ENCODE data around the gene ANKRD1. TPM values are rescaled to one million over a fixed set of nuclear protein-coding genes. Genes with fewer than 3 reads are reported as not detected.

The ANKRD1 gene
- total and polyA plus RNA-seq, 2 donors (not counting 3 experiments of a cell fraction or from before 2014, with no cell fraction given), result 593 to 664 TPM

DNA sequence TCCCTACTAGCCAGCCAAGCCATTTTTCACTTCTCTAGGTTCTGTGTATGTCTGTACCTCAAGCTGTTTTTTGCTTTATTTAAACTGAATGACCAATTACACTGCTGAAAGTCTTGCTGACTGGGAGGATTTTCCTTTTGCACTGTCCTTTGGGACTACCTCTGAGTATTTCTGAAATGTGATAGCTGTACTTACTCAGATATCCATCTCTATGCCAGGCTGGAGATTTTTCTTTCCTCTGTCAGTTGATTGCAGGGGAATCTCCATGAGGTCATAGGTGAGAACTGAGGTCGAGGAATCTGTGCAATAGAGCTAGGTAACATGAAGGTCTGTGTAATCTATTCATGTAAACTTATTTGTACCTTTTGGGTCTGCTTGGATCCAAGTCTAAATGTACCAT lies 38.9 kb upstream of the ANKRD1 start:
- POLR2A ChIA-PET, result interaction anchor here (0.8 kb wide), 1 partner anchor 43 kb away, joined by 3 read pairs; no protein-coding TSS in a partner anchor

More for the DNA sequence above, 38.9 kb upstream of the ANKRD1 start:
- Histone ChIP-seq H3K9ac (replicated peaks; ENCODE audit: extremely low read depth, insufficient read depth, low read length) (no peak overlapping the region), H3K4me2 (ENCODE audit: insufficient read depth, low read length) (no peak overlapping the region), H3K4me3 (replicated peaks in 1 of 3; ENCODE audit: insufficient read depth in 1 of 3, low read depth in 1 of 3, low read length in 3 of 3) (no peak overlapping the region), H3K4me1 (ENCODE audit: control insufficient read depth, extremely low read depth, insufficient read depth, low read length) (peaks cover 11% of the 10 kb centered on the region), H3K27me3 (ENCODE audit: control insufficient read depth in 2 of 2, insufficient read depth in 2 of 2, low read length in 2 of 2) (no peaks in the 10 kb centered on the region), H3K9me3 (replicated peaks; ENCODE audit: control insufficient read depth, insufficient read depth, low read length) (no peaks in the 10 kb centered on the region), H4K20me1 (replicated peaks; ENCODE audit: control insufficient read depth, extremely low read depth, insufficient read depth, low read length) (no peaks in the 10 kb centered on the region), H3K27ac (ENCODE audit: insufficient read depth, low read depth, low read length) (no peak overlapping the region), H3K9me1 (replicated peaks; ENCODE audit: control insufficient read depth, extremely low read depth, insufficient read depth, low read length) (no peaks in the 10 kb centered on the region), H3K36me3 (ENCODE audit: control insufficient read depth in 2 of 2, extremely low read depth in 1 of 2, insufficient read depth in 2 of 2, low read length in 2 of 2) (no peaks in the 10 kb centered on the region), H3K79me2 (ENCODE audit: control insufficient read depth, insufficient read depth, low read length) (no peaks in the 10 kb centered on the region), H2AFZ (ENCODE audit: low read depth, low read length) (no peak overlapping the region)
- no TSS peak for BruUV-seq (replicated peaks)
- FAIRE-seq (no peak), DNase-seq (ENCODE audit: low read depth, low spot score) (no peak)
- intact Hi-C loops (cut with micrococcal nuclease) (loop anchor here (1.0 kb wide), 1 partner anchor 29 kb away; no protein-coding TSS in a partner anchor), dilution Hi-C loops (cut with MboI; ENCODE audit: extremely low pct_ligation_motif_present, low sequenced_read_pairs) (no loop called here)
- CTCF ChIA-PET, result interaction anchor here (1.2 to 2.0 kb wide), 4 partner anchors 10 to 47 kb away, joined by 4 to 9 read pairs (median 6); no protein-coding TSS in a partner anchor
- TF ChIP-seq POLR2AphosphoS5 (IDR thresholded peaks at IDR 0.05; ENCODE audit: insufficient read depth, low read depth, low read length) (no peak), JUN (IDR thresholded peaks at IDR 0.05; ENCODE audit: borderline replicate concordance, insufficient read depth, insufficient read length, low read depth) (no peak), FOS (IDR thresholded peaks at IDR 0.05; ENCODE audit: borderline replicate concordance, insufficient read depth, low read length) (no peak), GATA2 (IDR thresholded peaks at IDR 0.05; ENCODE audit: insufficient read depth, insufficient read length, low read depth, low read length) (no peak), POLR2A (IDR thresholded peaks at IDR 0.05; ENCODE audit: low read depth, low read length) (no peak), EZH2 (IDR thresholded peaks at IDR 0.05; ENCODE audit: borderline replicate concordance, low read depth, low read length, severe bottlenecking) (no peak)
- TF ChIP-seq, protein P1, sequence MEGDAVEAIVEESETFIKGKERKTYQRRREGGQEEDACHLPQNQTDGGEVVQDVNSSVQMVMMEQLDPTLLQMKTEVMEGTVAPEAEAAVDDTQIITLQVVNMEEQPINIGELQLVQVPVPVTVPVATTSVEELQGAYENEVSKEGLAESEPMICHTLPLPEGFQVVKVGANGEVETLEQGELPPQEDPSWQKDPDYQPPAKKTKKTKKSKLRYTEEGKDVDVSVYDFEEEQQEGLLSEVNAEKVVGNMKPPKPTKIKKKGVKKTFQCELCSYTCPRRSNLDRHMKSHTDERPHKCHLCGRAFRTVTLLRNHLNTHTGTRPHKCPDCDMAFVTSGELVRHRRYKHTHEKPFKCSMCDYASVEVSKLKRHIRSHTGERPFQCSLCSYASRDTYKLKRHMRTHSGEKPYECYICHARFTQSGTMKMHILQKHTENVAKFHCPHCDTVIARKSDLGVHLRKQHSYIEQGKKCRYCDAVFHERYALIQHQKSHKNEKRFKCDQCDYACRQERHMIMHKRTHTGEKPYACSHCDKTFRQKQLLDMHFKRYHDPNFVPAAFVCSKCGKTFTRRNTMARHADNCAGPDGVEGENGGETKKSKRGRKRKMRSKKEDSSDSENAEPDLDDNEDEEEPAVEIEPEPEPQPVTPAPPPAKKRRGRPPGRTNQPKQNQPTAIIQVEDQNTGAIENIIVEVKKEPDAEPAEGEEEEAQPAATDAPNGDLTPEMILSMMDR (IDR thresholded peaks at IDR 0.05; ENCODE audit: extremely low read depth in 1 of 2, insufficient read depth in 1 of 2, low read depth in 1 of 2, low read length in 2 of 2), result no peak
- TF ChIP-seq, protein P2, sequence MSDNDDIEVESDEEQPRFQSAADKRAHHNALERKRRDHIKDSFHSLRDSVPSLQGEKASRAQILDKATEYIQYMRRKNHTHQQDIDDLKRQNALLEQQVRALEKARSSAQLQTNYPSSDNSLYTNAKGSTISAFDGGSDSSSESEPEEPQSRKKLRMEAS (IDR thresholded peaks at IDR 0.05; ENCODE audit: insufficient read depth, insufficient read length), result no peak
